Prostate gland (tissue), 2 donors: ENCODE results near the gene KCNG2.

Source experiments
- POLR2AphosphoS5 ChIP-seq: sonication (generic); formaldehyde crosslinking; IDR thresholded peaks from one replicate; pipeline ENCODE4 v1.6.1; 2017; ENCODE audit warnings: antibody characterized with exemption
- TF ChIP-seq, protein P1 (sequence below), 4 experiments: fragments of 200-600 bp in 2 of 4; fragments of 450-650 bp in 2 of 4; sonication (generic) in 2 of 4; IDR thresholded peaks; 1 replicate in 3 of 4; 2 replicates in 1 of 4; pipeline ENCODE4 v1.5.1; 2016 to 2019; ENCODE audit warnings: antibody characterized with exemption in 4 of 4, mild to moderate bottlenecking in 2 of 4, moderate library complexity in 2 of 4

DNA sequence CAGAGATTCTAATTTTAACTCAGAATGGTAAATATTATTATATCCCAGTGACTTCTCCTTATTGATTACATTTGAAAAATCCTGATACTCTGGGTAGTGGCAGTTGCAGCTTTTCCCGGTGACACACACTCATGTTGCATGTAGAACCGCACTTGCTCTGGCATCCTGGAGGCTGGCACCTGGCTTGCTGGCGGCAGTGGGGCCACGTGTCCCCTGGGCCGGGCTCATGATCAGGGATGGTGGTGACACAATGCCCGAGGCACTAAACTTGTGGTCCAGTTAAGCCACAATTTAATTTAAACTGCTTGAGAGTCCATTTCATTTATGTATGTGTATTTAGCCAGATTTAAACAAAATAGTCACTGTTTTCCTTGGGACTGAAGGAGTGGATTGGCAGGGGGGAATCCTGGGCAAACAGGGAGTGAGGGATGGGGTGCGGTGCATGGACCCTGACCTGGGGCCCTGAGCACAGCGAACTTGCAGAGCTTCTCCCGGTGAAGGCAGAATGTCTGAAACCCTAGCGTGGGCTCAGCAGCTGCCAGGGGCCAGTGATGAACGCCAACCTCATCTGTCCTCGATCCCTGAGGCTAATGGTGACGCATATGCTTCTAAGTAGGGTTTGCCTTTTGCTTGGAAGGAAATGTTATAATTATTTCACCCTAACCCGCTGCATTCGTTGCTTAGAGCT is 50.0 kb downstream of the KCNG2 start:
- no peak for TF ChIP-seq POLR2AphosphoS5
- TF ChIP-seq, protein P1, sequence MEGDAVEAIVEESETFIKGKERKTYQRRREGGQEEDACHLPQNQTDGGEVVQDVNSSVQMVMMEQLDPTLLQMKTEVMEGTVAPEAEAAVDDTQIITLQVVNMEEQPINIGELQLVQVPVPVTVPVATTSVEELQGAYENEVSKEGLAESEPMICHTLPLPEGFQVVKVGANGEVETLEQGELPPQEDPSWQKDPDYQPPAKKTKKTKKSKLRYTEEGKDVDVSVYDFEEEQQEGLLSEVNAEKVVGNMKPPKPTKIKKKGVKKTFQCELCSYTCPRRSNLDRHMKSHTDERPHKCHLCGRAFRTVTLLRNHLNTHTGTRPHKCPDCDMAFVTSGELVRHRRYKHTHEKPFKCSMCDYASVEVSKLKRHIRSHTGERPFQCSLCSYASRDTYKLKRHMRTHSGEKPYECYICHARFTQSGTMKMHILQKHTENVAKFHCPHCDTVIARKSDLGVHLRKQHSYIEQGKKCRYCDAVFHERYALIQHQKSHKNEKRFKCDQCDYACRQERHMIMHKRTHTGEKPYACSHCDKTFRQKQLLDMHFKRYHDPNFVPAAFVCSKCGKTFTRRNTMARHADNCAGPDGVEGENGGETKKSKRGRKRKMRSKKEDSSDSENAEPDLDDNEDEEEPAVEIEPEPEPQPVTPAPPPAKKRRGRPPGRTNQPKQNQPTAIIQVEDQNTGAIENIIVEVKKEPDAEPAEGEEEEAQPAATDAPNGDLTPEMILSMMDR (IDR thresholded peaks at IDR 0.05): no peak
